Measurements from ENCODE around the gene TSSK6. TPM values are rescaled to one million over a fixed set of nuclear protein-coding genes. Genes with fewer than 3 reads are reported as not detected.

The TSSK6 gene
- total and polyA plus RNA-seq, 3 experiments from 2014 or later = 1.4 to 3.4 (median 3.1) TPM

- H3K4me1 Mint-ChIP-seq = no peaks in the 10 kb centered on the region
- Histone ChIP-seq H3K4me3 (ENCODE audit: low read length) (no peak overlapping the region), H3K9me3 (ENCODE audit: low read length) (no peaks in the 10 kb centered on the region), H3K27ac (ENCODE audit: low read depth, low read length) (no peak overlapping the region), H3K36me3 (ENCODE audit: insufficient read depth, low read length) (no peaks in the 10 kb centered on the region), H3K27me3 (ENCODE audit: insufficient read depth, low read length, poor library complexity, severe bottlenecking) (no peaks in the 10 kb centered on the region), H3K4me1 (ENCODE audit: insufficient read depth, low read length) (no peaks in the 10 kb centered on the region)
- peaks cover 4 to 8% of the 10 kb centered on the region in 2 donors for H3K27me3 Mint-ChIP-seq
- H3K9me3 Mint-ChIP-seq = no peaks in the 10 kb centered on the region
- CTCF ChIA-PET = interaction anchor here (0.9 to 4.5 kb wide), 2 partner anchors 17 to 95 kb away, joined by 3 to 21 read pairs; partner anchors contain the start of gene GMIP
- DNase-seq = no peak
- H3K27ac Mint-ChIP-seq = no peak overlapping the region
- POLR2A ChIA-PET = no interaction called here
- no peak overlapping the region for H3K4me3 Mint-ChIP-seq
- no peaks in the 10 kb centered on the region for H3K36me3 Mint-ChIP-seq
These were observed 33.8 kb upstream of the TSSK6 start for GRCh38 chr19:19548915-19549759.

GRCh38 chr19:19547674-19548336 lies 32.5 kb upstream of the TSSK6 start:
- no peaks in the 10 kb centered on the region for H3K9me3 ChIP-seq (ENCODE audit: low read length)
- H3K36me3 ChIP-seq (ENCODE audit: insufficient read depth, low read length) = no peaks in the 10 kb centered on the region
- Mint-ChIP-seq H3K27me3 (peaks cover 4 to 8% of the 10 kb centered on the region in 2 donors), H3K4me1 (no peaks in the 10 kb centered on the region), H3K27ac (peak overlapping the region in 1 of 8 donors; percentile 23), H3K4me3 (no peak overlapping the region), H3K9me3 (no peaks in the 10 kb centered on the region), H3K36me3 (no peaks in the 10 kb centered on the region)
- no peaks in the 10 kb centered on the region for H3K4me1 ChIP-seq (ENCODE audit: insufficient read depth, low read length)
- H3K27ac ChIP-seq (ENCODE audit: low read depth, low read length) = no peak overlapping the region
- H3K27me3 ChIP-seq (ENCODE audit: insufficient read depth, low read length, poor library complexity, severe bottlenecking) = no peaks in the 10 kb centered on the region
- POLR2A ChIA-PET = no interaction called here
- no peak for DNase-seq
- CTCF ChIA-PET = no interaction called here
- H3K4me3 ChIP-seq (ENCODE audit: low read length) = no peak overlapping the region

- POLR2A ChIA-PET = no interaction called here
- Mint-ChIP-seq H3K27ac (no peak overlapping the region), H3K27me3 (peaks cover 4 to 8% of the 10 kb centered on the region in 2 donors), H3K4me3 (no peak overlapping the region), H3K4me1 (peaks cover 0 to 6% (median 3%) of the 10 kb centered on the region in 3 donors), H3K36me3 (no peaks in the 10 kb centered on the region), H3K9me3 (no peaks in the 10 kb centered on the region)
- no peak for DNase-seq
- Histone ChIP-seq H3K27me3 (ENCODE audit: insufficient read depth, low read length, poor library complexity, severe bottlenecking) (peaks cover under 1% of the 10 kb centered on the region), H3K4me3 (ENCODE audit: low read length) (no peak overlapping the region), H3K36me3 (ENCODE audit: insufficient read depth, low read length) (no peaks in the 10 kb centered on the region), H3K27ac (ENCODE audit: low read depth, low read length) (no peak overlapping the region), H3K9me3 (ENCODE audit: low read length) (no peaks in the 10 kb centered on the region), H3K4me1 (ENCODE audit: insufficient read depth, low read length) (peaks cover 4% of the 10 kb centered on the region)
- CTCF ChIA-PET = no interaction called here
These were observed 31.4 kb upstream of the TSSK6 start for GRCh38 chr19:19546751-19547162.

- POLR2A ChIA-PET = no interaction called here
- no peak overlapping the region for H3K27ac Mint-ChIP-seq
- no peak for DNase-seq
- H3K4me1 Mint-ChIP-seq = peaks cover 7 to 15% (median 7%) of the 10 kb centered on the region in 3 donors
- H3K36me3 Mint-ChIP-seq = no peaks in the 10 kb centered on the region
- Histone ChIP-seq H3K27ac (ENCODE audit: low read depth, low read length) (no peak overlapping the region), H3K27me3 (ENCODE audit: insufficient read depth, low read length, poor library complexity, severe bottlenecking) (peaks cover 3% of the 10 kb centered on the region), H3K4me3 (ENCODE audit: low read length) (no peak overlapping the region), H3K9me3 (ENCODE audit: low read length) (no peaks in the 10 kb centered on the region), H3K4me1 (ENCODE audit: insufficient read depth, low read length) (peaks cover 15% of the 10 kb centered on the region), H3K36me3 (ENCODE audit: insufficient read depth, low read length) (no peaks in the 10 kb centered on the region)
- H3K27me3 Mint-ChIP-seq = peaks cover 4 to 8% of the 10 kb centered on the region in 2 donors
- H3K9me3 Mint-ChIP-seq = no peaks in the 10 kb centered on the region
- CTCF ChIA-PET = interaction anchor here (3.4 kb wide), 1 partner anchor 9 kb away, joined by 13 read pairs; no protein-coding TSS in a partner anchor
- no peak overlapping the region for H3K4me3 Mint-ChIP-seq
These were observed 30.4 kb upstream of the TSSK6 start for GRCh38 chr19:19545707-19546106.

GRCh38 chr19:19544954-19545591 lies 29.7 kb upstream of the TSSK6 start:
- H3K27ac ChIP-seq (ENCODE audit: low read depth, low read length) = no peak overlapping the region
- DNase-seq = no peak
- H3K4me1 ChIP-seq (ENCODE audit: insufficient read depth, low read length) = peaks cover 17% of the 10 kb centered on the region
- ChIA-PET POLR2A (no interaction called here), CTCF (interaction anchor here (3.4 kb wide), 1 partner anchor 9 kb away, joined by 13 read pairs; no protein-coding TSS in a partner anchor)
- Mint-ChIP-seq H3K4me1 (peaks cover 9 to 19% (median 10%) of the 10 kb centered on the region in 3 donors), H3K27me3 (peaks cover 4 to 7% of the 10 kb centered on the region in 2 donors), H3K9me3 (no peaks in the 10 kb centered on the region), H3K27ac (no peak overlapping the region), H3K4me3 (no peak overlapping the region), H3K36me3 (no peaks in the 10 kb centered on the region)
- peaks cover 3% of the 10 kb centered on the region for H3K27me3 ChIP-seq (ENCODE audit: insufficient read depth, low read length, poor library complexity, severe bottlenecking)
- no peak overlapping the region for H3K4me3 ChIP-seq (ENCODE audit: low read length)
- no peaks in the 10 kb centered on the region for H3K9me3 ChIP-seq (ENCODE audit: low read length)
- no peaks in the 10 kb centered on the region for H3K36me3 ChIP-seq (ENCODE audit: insufficient read depth, low read length)

GRCh38 chr19:19544257-19544953 lies 29.1 kb upstream of the TSSK6 start:
- Histone ChIP-seq H3K36me3 (ENCODE audit: insufficient read depth, low read length) (no peaks in the 10 kb centered on the region), H3K27me3 (ENCODE audit: insufficient read depth, low read length, poor library complexity, severe bottlenecking) (peaks cover 3% of the 10 kb centered on the region), H3K27ac (ENCODE audit: low read depth, low read length) (no peak overlapping the region), H3K4me1 (ENCODE audit: insufficient read depth, low read length) (peaks cover 17% of the 10 kb centered on the region), H3K9me3 (ENCODE audit: low read length) (no peaks in the 10 kb centered on the region), H3K4me3 (ENCODE audit: low read length) (no peak overlapping the region)
- H3K36me3 Mint-ChIP-seq = no peaks in the 10 kb centered on the region
- ChIA-PET POLR2A (no interaction called here), CTCF (interaction anchor here (3.4 kb wide), 1 partner anchor 10 kb away, joined by 13 read pairs; no protein-coding TSS in a partner anchor)
- H3K27me3 Mint-ChIP-seq = peaks cover 4% of the 10 kb centered on the region in 2 donors
- DNase-seq = no peak
- H3K9me3 Mint-ChIP-seq = no peaks in the 10 kb centered on the region
- peaks cover 9 to 23% (median 10%) of the 10 kb centered on the region in 3 donors for H3K4me1 Mint-ChIP-seq
- no peak overlapping the region for H3K4me3 Mint-ChIP-seq
- no peak overlapping the region for H3K27ac Mint-ChIP-seq

- peak in 1 of 5 donors; percentile 44 for DNase-seq
- Histone ChIP-seq H3K4me1 (ENCODE audit: insufficient read depth, low read length) (peaks cover 21% of the 10 kb centered on the region), H3K27ac (ENCODE audit: low read depth, low read length) (no peak overlapping the region), H3K9me3 (ENCODE audit: low read length) (no peaks in the 10 kb centered on the region), H3K27me3 (ENCODE audit: insufficient read depth, low read length, poor library complexity, severe bottlenecking) (peaks cover 3% of the 10 kb centered on the region), H3K36me3 (ENCODE audit: insufficient read depth, low read length) (no peaks in the 10 kb centered on the region), H3K4me3 (ENCODE audit: low read length) (no peak overlapping the region)
- peaks cover 13 to 30% (median 16%) of the 10 kb centered on the region in 3 donors for H3K4me1 Mint-ChIP-seq
- H3K36me3 Mint-ChIP-seq = no peaks in the 10 kb centered on the region
- ChIA-PET POLR2A (no interaction called here), CTCF (interaction anchor here (1.0 to 3.4 kb wide), 2 partner anchors 11 to 12 kb away, joined by 3 to 13 read pairs; no protein-coding TSS in a partner anchor)
- H3K27me3 Mint-ChIP-seq = peaks cover under 1 to 4% of the 10 kb centered on the region in 2 donors
- no peak overlapping the region for H3K27ac Mint-ChIP-seq
- H3K4me3 Mint-ChIP-seq = no peak overlapping the region
- peaks cover 0 to 3% (median 0%) of the 10 kb centered on the region in 5 donors for H3K9me3 Mint-ChIP-seq
These were observed 28.3 kb upstream of the TSSK6 start for GRCh38 chr19:19543640-19544039.
